GM18502 (cell line): ENCODE data around the gene TRDN.
"Not testable (repeated sequence)": the region's sequence is repeated elsewhere in the genome, so short reads cannot be mapped to it uniquely, and the experiment has no call there.

Experiments used
- ATAC-seq: cut with Tn5 transposase; IDR thresholded peaks from one replicate; pipeline ENCODE4 v1.9.1; 2021; ENCODE audit warnings: mild to moderate bottlenecking; ENCODE audit not compliant: unreplicated experiment, poor library complexity

The TRDN gene

GRCh38 chr6:123332070-123332469 is 304.7 kb downstream of the TRDN start:
- no peak for ATAC-seq

- no peak for ATAC-seq
Measured at GRCh38 chr6:123329337-123329736, 307.4 kb downstream of the TRDN start.

DNA sequence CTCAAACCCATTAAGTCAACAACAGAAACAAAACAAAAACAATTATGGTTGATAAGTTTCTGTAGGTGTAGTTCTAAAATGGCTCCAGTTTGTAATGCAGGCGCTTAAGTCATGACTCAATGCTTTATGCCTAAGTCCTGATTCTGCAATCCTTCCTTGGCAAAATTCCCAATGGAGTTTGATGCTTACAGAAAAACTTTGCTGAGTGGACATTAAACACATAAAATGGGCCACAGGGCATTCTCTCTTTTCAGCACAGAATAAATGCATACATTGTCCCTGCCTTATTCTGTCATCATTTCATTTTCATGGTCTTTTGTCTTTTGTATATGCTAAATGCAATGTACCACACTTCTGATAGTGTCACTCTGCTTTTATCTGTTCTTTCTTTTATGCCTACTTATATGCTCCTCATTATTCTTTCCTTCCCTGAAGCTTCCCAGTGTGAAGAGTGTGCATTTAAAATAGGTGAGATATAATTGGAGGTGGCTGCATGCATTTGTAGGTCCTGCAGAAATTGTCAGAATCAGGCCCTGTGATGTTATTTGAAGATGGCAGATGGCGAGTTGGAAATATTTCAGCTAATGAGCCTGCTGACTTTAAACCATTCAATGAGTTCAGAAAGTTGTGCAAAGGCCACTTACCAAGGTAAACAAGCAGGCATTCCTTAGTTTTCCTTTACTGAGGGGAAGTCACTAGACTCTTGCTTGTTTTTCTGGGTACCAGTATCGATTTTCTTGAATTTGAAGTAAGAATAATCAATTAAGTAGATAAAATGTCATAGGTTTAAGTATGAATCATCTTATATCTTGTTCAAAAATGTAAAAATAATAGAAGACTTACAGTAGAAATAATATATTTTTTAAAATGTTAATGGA is 313.1 kb downstream of the TRDN start:
- ATAC-seq, result no peak

DNA sequence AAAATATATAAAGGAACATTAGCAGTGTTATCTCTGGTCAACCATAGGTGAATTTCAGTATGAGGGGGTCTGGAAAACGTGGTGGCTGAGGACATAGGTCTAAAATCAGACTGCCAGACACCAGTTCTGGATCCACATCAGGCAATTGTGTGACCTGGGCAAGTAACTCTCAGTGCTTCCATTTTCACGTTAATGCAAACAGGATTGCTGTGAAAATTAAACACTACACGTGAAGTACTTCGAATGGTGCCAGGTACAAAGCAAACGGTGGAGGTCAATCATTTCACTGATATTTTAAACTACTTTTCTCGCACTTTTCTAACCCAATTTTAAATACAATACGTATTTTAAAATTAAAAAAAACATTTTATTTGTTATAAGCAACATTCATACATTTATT is 315.7 kb downstream of the TRDN start:
- no peak for ATAC-seq

- ATAC-seq, result no peak
Measured at GRCh38 chr6:123316733-123317323, 319.9 kb downstream of the TRDN start.

DNA sequence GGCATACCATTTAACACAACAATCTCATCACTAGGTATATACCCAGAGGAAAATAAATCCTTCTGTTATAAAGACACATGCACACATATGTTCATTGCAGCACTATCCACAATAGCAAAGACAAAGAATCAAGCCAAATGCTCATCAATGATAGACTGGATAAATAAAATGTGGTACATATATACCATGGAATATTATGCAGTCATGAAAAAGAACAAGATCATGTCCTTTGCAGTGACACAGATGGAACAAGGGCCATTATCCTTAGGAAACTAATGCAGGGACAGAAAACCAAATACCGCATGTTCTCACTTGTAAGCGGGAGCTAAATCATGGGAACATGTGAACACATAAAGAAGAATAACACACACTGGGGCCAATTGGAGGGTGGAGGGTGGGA is 322.3 kb downstream of the TRDN start:
- ATAC-seq, result not testable (repeated sequence)

DNA sequence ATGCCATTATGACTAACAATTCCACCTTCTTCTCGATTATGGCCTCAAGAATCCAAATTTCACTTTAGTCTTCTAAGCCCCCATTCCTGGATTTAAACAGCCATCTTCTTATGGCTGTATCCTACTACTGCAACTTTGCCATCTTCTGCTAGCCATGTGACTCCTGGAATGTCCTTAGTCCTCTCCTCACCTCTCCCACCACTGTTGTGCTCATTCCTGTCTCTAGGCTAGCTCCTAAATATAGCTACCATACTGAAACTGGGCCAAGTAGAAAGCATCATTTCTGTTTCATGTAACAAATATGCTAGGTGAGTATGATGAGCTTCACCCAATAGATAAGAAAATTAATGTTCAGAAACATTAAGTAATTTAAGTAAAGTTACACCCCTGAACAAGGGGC is 327.6 kb downstream of the TRDN start:
- ATAC-seq, result no peak

DNA sequence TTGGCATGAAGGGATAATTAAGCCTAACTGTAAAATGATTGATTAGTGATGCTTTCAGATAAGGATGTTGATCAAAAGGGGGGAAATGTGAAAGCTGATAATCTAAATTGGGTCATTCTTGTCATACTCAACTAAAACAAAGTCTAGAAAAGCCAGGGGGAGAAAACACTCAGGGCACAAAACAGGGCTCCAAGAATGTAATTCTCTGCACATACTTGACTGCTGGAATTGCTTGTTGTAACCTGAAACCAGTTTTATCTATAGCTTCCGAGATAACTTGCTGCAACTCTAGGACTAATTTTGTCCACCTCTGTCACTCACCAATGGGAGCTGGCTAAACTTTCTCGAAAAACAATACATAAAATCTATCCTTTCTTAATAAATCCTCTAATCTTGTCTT is 330.4 kb downstream of the TRDN start:
- ATAC-seq, result no peak

- ATAC-seq, result no peak
Measured at GRCh38 chr6:123295672-123296071, 341.1 kb downstream of the TRDN start.

- no peak for ATAC-seq
Measured at GRCh38 chr6:123295181-123295580, 341.6 kb downstream of the TRDN start.

GRCh38 chr6:123288649-123289048 is 348.1 kb downstream of the TRDN start:
- no peak for ATAC-seq

DNA sequence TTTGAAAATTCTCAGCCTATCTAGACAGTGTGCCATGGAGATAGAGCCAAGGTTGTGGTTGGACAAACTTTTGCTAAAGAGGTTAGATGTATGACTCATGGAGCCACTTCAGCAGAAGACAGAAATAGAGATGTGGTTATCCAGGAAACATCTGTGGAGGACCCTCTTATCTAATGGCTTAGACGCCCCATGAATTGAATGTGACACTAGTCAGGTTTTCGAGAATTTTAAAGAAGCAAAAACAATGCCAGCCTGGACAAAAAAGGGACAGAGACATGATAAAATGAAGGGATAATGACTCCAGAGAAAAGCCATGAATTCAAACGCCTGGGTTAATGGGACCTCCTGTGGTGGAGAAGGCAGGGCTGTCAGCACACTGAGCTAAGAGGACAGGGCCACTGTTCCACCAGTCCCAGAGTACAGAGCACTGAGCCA is 360.2 kb downstream of the TRDN start:
- no peak for ATAC-seq

GRCh38 chr6:123263981-123264380 is 372.8 kb downstream of the TRDN start:
- no peak for ATAC-seq

GRCh38 chr6:123240626-123241025 is 396.1 kb downstream of the TRDN start:
- ATAC-seq, result no peak

GRCh38 chr6:123233336-123233735 is 403.4 kb downstream of the TRDN start:
- ATAC-seq, result no peak

DNA sequence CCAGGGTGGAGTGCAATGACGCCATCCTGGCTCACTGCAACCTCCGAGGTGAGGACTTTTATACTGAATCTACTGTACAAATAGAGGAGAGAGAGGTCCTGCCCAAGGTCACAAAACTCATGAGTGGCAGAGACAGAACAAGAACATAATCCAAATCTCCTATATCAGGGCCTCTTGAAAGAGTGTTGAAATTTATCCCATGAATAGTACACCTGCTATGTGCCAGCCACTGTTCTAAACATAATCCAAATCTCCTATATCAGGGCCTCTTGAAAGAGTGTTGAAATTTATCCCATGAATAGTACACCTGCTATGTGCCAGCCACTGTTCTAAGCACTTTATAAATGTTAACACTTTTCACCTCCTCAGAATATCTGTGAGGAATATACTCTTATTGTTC is 409.0 kb downstream of the TRDN start:
- not testable (repeated sequence) for ATAC-seq

GRCh38 chr6:123226398-123226797 is 410.4 kb downstream of the TRDN start:
- no peak for ATAC-seq

DNA sequence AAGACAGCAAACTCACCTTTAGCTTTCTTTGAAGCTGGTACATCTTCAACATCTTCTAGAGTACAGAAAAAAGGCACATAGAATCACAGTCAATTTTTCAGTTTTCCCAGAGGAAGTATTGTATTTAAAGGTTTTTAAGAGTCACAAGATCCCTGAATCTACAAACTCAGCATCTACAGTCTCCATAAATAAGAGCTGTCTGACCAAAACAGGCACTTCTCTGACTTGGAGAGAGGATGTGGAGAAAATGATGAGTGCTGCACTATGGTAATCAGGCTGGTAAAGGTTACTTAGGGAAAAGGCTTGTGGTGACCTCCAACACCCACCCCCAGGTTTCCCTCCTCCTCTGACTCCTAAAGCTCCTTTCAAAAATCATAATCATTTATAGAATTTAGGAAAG is 412.7 kb downstream of the TRDN start:
- ATAC-seq, result no peak

DNA sequence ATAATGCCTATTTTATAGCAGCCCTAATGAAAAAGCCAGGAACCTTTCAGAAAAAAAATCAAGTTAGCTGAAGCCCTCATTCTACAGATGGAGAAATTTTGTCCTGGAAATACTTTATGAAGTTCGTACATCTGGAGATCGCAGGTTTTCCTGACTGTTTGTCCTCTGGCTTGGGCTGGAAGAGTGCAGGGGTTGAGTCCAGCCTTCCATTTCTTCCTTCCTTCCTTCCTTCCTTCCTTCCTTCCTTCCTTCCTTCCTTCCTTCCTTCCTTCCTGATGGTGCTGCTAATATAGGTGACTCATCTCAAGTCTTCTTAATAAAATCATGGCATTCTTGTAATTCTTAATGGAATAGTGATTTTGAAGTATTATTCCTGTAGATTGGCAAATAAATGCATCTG is 413.3 kb downstream of the TRDN start:
- no peak for ATAC-seq

- ATAC-seq, result no peak
Measured at GRCh38 chr6:123215211-123215610, 421.5 kb downstream of the TRDN start.

DNA sequence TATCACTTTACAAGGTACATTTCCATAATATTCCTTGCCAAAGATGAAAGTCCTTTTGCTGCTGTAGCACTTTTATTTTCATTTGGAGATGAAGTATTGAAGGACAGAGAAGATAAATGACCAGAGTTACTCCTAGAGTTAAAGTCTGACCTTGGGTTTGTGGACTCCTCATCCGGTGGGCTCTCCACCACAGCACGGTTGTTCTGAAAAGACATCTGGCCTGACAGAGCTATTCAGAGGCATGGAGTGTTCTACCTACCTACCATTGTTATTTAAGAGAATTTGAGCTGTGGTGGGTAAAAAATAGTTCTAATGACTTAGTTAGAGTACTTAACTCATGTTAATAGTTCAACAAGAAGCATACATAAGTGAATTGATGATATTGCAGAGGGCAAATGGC is 422.3 kb downstream of the TRDN start:
- no peak for ATAC-seq

- no peak for ATAC-seq
Measured at GRCh38 chr6:123213921-123214320, 422.8 kb downstream of the TRDN start.
